Measurements from ENCODE around the gene IQSEC1. TPM values are rescaled to one million over a fixed set of nuclear protein-coding genes. Genes with fewer than 3 reads are reported as not detected.

The IQSEC1 gene
- total RNA-seq, 1 experiment from 2014 or later = 13.0 TPM

- POLR2A ChIA-PET (ENCODE audit: low non-redundant PET) = no interaction called here
- no peak for DNase-seq (ENCODE audit: low spot score)
- Histone ChIP-seq H3K27ac (ENCODE audit: low read depth, low read length, poor library complexity, severe bottlenecking) (no peak overlapping the region), H3K9me3 (ENCODE audit: low read depth, low read length, poor library complexity, severe bottlenecking) (no peaks in the 10 kb centered on the region), H3K27me3 (replicated peaks; ENCODE audit: insufficient read depth, low read depth, low read length, poor library complexity) (peaks cover 21% of the 10 kb centered on the region), H3K4me3 (ENCODE audit: low read depth, low read length, poor library complexity, severe bottlenecking) (no peak overlapping the region), H3K36me3 (ENCODE audit: insufficient read depth, low read length, poor library complexity, severe bottlenecking) (no peaks in the 10 kb centered on the region), H3K4me1 (ENCODE audit: insufficient read depth, low read length, poor library complexity, severe bottlenecking) (no peaks in the 10 kb centered on the region)
- intact Hi-C loops (cut with micrococcal nuclease; ENCODE audit: unreplicated experiment) = no loop called here
- CTCF ChIA-PET = no interaction called here
- BruUV-seq (replicated peaks) = no TSS peak
- TF ChIP-seq EZH2 (IDR thresholded peaks at IDR 0.05; ENCODE audit: borderline replicate concordance, low read depth, low read length, poor library complexity, severe bottlenecking) = no peak
Measured at GRCh38 chr3:13042127-13042701, 31.0 kb downstream of the IQSEC1 start.

- no peak overlapping the region for H3K27ac ChIP-seq (ENCODE audit: low read depth, low read length, poor library complexity, severe bottlenecking)
- BruUV-seq (replicated peaks) = no TSS peak
- no peaks in the 10 kb centered on the region for H3K36me3 ChIP-seq (ENCODE audit: insufficient read depth, low read length, poor library complexity, severe bottlenecking)
- TF ChIP-seq EZH2 (IDR thresholded peaks at IDR 0.05; ENCODE audit: borderline replicate concordance, low read depth, low read length, poor library complexity, severe bottlenecking) (no peak), CTCF (conservative IDR thresholded peaks at IDR 0.05; ENCODE audit: low read depth, low read length) (no peak)
- intact Hi-C loops (cut with micrococcal nuclease; ENCODE audit: unreplicated experiment) = no loop called here
- no peaks in the 10 kb centered on the region for H3K4me1 ChIP-seq (ENCODE audit: insufficient read depth, low read length, poor library complexity, severe bottlenecking)
- ChIA-PET POLR2A (ENCODE audit: low non-redundant PET) (no interaction called here), CTCF (no interaction called here)
- peaks cover 25% of the 10 kb centered on the region for H3K27me3 ChIP-seq (replicated peaks; ENCODE audit: insufficient read depth, low read depth, low read length, poor library complexity)
- no peak overlapping the region for H3K4me3 ChIP-seq (ENCODE audit: low read depth, low read length, poor library complexity, severe bottlenecking)
- no peaks in the 10 kb centered on the region for H3K9me3 ChIP-seq (ENCODE audit: low read depth, low read length, poor library complexity, severe bottlenecking)
- no peak for DNase-seq (ENCODE audit: low spot score)
Measured at GRCh38 chr3:13041113-13041776, 32.0 kb downstream of the IQSEC1 start.

- intact Hi-C loops (cut with micrococcal nuclease; ENCODE audit: unreplicated experiment) = no loop called here
Measured at GRCh38 chr3:13040361-13041074, 32.7 kb downstream of the IQSEC1 start.

More at GRCh38 chr3:13040361-13041074, 32.7 kb downstream of the IQSEC1 start:
- H3K27ac ChIP-seq (ENCODE audit: low read depth, low read length, poor library complexity, severe bottlenecking) = no peak overlapping the region
- POLR2A ChIA-PET (ENCODE audit: low non-redundant PET) = no interaction called here
- no peaks in the 10 kb centered on the region for H3K9me3 ChIP-seq (ENCODE audit: low read depth, low read length, poor library complexity, severe bottlenecking)
- H3K4me1 ChIP-seq (ENCODE audit: insufficient read depth, low read length, poor library complexity, severe bottlenecking) = no peaks in the 10 kb centered on the region
- TF ChIP-seq EZH2 (IDR thresholded peaks at IDR 0.05; ENCODE audit: borderline replicate concordance, low read depth, low read length, poor library complexity, severe bottlenecking) (no peak), CTCF (conservative IDR thresholded peaks at IDR 0.05; ENCODE audit: low read depth, low read length) (no peak)
- no peaks in the 10 kb centered on the region for H3K36me3 ChIP-seq (ENCODE audit: insufficient read depth, low read length, poor library complexity, severe bottlenecking)
- BruUV-seq (replicated peaks) = no TSS peak
- DNase-seq (ENCODE audit: low spot score) = no peak
- no peak overlapping the region for H3K4me3 ChIP-seq (ENCODE audit: low read depth, low read length, poor library complexity, severe bottlenecking)
- peaks cover 25% of the 10 kb centered on the region for H3K27me3 ChIP-seq (replicated peaks; ENCODE audit: insufficient read depth, low read depth, low read length, poor library complexity)
- CTCF ChIA-PET = no interaction called here

All from A673 (cell line).